SK-N-SH (cell line): ENCODE results near the gene IL1F10. TPM values are rescaled to one million over a fixed set of nuclear protein-coding genes. Genes with fewer than 3 reads are reported as not detected.

Experiments
- CTCF ChIA-PET: fragments of 300-600, 350-600 bp; formaldehyde crosslinking; extraction: SDS; loops from one replicate; lab custom pipeline; 2021; lab: Yijun Ruan, JAX
- POLR2A ChIA-PET: fragments of 350-600 bp; sonication (Branson Sonifier 250); formaldehyde crosslinking; extraction: SDS; loops from one replicate; lab custom pipeline; 2020; ENCODE audit warnings: antibody characterized with exemption, inconsistent platforms; lab: Yijun Ruan, JAX
- DNase-seq: peaks from one replicate; pipeline ENCODE4 v3.0.0; 2012
- H2AFZ ChIP-seq: fragments of 200-600 bp; sonication (generic); 2 replicates; pipeline ENCODE4 v1.8.1; 2016; ENCODE audit warnings: antibody characterized with exemption, mild to moderate bottlenecking, low read depth
- H3F3A ChIP-seq: fragments of 200-600 bp; sonication (generic); replicated peaks from 2 replicates; pipeline ENCODE3; 2016; ENCODE audit warnings: antibody characterized with exemption, mild to moderate bottlenecking; ENCODE audit not compliant: insufficient read depth
- H3K27ac ChIP-seq, 2 experiments: fragments of 200-500 bp in 1 of 2; fragments of 200-600 bp in 1 of 2; sonication (Bioruptor generic) in 1 of 2; sonication (generic), shearing (Covaris generic) in 1 of 2; 2 replicates each; pipeline versions ENCODE4 v1.5.1 to v1.6.1; 2014 to 2016; ENCODE audit warnings: low read depth in 2 of 2, inconsistent platforms in 1 of 2, low read length in 1 of 2, mild to moderate bottlenecking in 1 of 2, mixed read lengths in 1 of 2
- H3K27me3 ChIP-seq: fragments of 200-600 bp; sonication (generic), shearing (Covaris generic); 2 replicates; pipeline ENCODE4 v1.6.1; 2016; ENCODE audit warnings: mixed run types; ENCODE audit not compliant: insufficient read depth
- H3K36me3 ChIP-seq, 2 experiments: fragments of 200-500 bp in 1 of 2; fragments of 200-600 bp in 1 of 2; sonication (Bioruptor generic) in 1 of 2; sonication (generic) in 1 of 2; replicated peaks in 1 of 2; 2 replicates each; pipeline versions ENCODE3 to v1.5.1; 2014 to 2016; ENCODE audit warnings: low read length in 1 of 2, mild to moderate bottlenecking in 1 of 2; ENCODE audit not compliant: insufficient read depth in 2 of 2, control insufficient read depth in 1 of 2
- H3K4me1 ChIP-seq, 2 experiments: fragments of 200-500 bp in 1 of 2; fragments of 200-600 bp in 1 of 2; sonication (Bioruptor generic) in 1 of 2; sonication (generic), shearing (Covaris generic) in 1 of 2; 2 replicates each; pipeline versions ENCODE4 v1.5.1 to v1.6.1; 2014 to 2016; ENCODE audit warnings: low read depth in 1 of 2, low read length in 1 of 2, mixed run types in 1 of 2; ENCODE audit not compliant: insufficient read depth in 2 of 2, control insufficient read depth in 1 of 2
- H3K4me2 ChIP-seq: fragments of 200-600 bp; sonication (generic), shearing (Covaris generic); 2 replicates; pipeline ENCODE4 v1.6.1; 2017; ENCODE audit warnings: mixed run types
- H3K4me3 ChIP-seq, 2 experiments: fragments of 200-500 bp in 1 of 2; fragments of 200-600 bp in 1 of 2; sonication (Bioruptor generic) in 1 of 2; sonication (generic), shearing (Covaris generic) in 1 of 2; 2 replicates each; pipeline versions ENCODE4 v1.5.1 to v1.8.1; 2014 to 2016; ENCODE audit warnings: low read depth in 2 of 2, inconsistent platforms in 1 of 2, low read length in 1 of 2, mild to moderate bottlenecking in 1 of 2, mixed read lengths in 1 of 2, moderate library complexity in 1 of 2
- H3K79me2 ChIP-seq: fragments of 200-600 bp; sonication (generic); 2 replicates; pipeline ENCODE4 v1.8.1; 2017; ENCODE audit warnings: mild to moderate bottlenecking; ENCODE audit not compliant: insufficient read depth
- H3K9ac ChIP-seq: fragments of 200-600 bp; sonication (generic); 2 replicates; pipeline ENCODE4 v1.6.1; 2017; ENCODE audit warnings: mixed run types
- H3K9me2 ChIP-seq: fragments of 200-600 bp; sonication (generic); 2 replicates; pipeline ENCODE4 v1.6.1; 2017; ENCODE audit warnings: mixed run types
- H3K9me3 ChIP-seq: fragments of 200-600 bp; sonication (generic); 2 replicates; pipeline ENCODE4 v1.6.1; 2017; ENCODE audit warnings: mixed run types, mild to moderate bottlenecking, moderate library complexity
- H4K20me1 ChIP-seq: fragments of 200-600 bp; sonication (generic); 2 replicates; pipeline ENCODE4 v1.6.1; 2017; ENCODE audit warnings: mild to moderate bottlenecking, mixed run types; ENCODE audit not compliant: insufficient read depth
- MAX ChIP-seq: IDR thresholded peaks from 2 replicates; pipeline ENCODE4 v1.4.0; 2012; ENCODE audit warnings: low read depth
- MEF2A ChIP-seq: IDR thresholded peaks from 2 replicates; pipeline ENCODE4 v1.4.0; 2012; ENCODE audit warnings: low read depth, borderline replicate concordance
- MXI1 ChIP-seq: IDR thresholded peaks from 2 replicates; pipeline ENCODE4 v1.6.1; 2012; ENCODE audit warnings: mild to moderate bottlenecking, low read depth, low read length, improper control_type of control experiment
- NFIC ChIP-seq: IDR thresholded peaks from 2 replicates; pipeline ENCODE4 v1.4.0; 2012; ENCODE audit warnings: borderline replicate concordance
- NRF1 ChIP-seq: IDR thresholded peaks from 2 replicates; pipeline ENCODE4 v1.6.1; 2012; ENCODE audit warnings: low read depth, mild to moderate bottlenecking, low read length
- PBX3 ChIP-seq: IDR thresholded peaks from 2 replicates; pipeline ENCODE4; 2012
- RAD21 ChIP-seq: IDR thresholded peaks from 2 replicates; pipeline ENCODE4 v1.6.1; 2012; ENCODE audit warnings: mild to moderate bottlenecking, low read length
- RCOR1 ChIP-seq: fragments of 150-350 bp; IDR thresholded peaks from 2 replicates; pipeline ENCODE4 v1.6.1; 2017; ENCODE audit warnings: antibody characterized with exemption, low read length
- SMC3 ChIP-seq: IDR thresholded peaks from 2 replicates; pipeline ENCODE4 v1.6.1; 2012; ENCODE audit warnings: low read depth, low read length, improper control_type of control experiment
- TEAD4 ChIP-seq: IDR thresholded peaks from 2 replicates; pipeline ENCODE4 v1.4.0; 2012; ENCODE audit warnings: mild to moderate bottlenecking, borderline replicate concordance; ENCODE audit not compliant: insufficient read depth
- USF1 ChIP-seq: IDR thresholded peaks from 2 replicates; pipeline ENCODE4 v1.4.0; 2012; ENCODE audit warnings: low read depth, borderline replicate concordance
- USF2 ChIP-seq: fragments of 150-350 bp; IDR thresholded peaks from 2 replicates; pipeline ENCODE4 v1.6.1; 2017; ENCODE audit warnings: antibody characterized with exemption, low read length, low read depth, borderline replicate concordance
- WGBS: methylation state at CpG from one replicate; pipeline ENCODE4 v1.1.6; 2017; ENCODE audit warnings: low lambda C conversion rate; 5-methylcytosine and 5-hydroxymethylcytosine counted together
- polyA plus RNA-seq, 3 experiments: library from polyadenylated mRNA; depleted of rRNA; stranded (reverse); fragments of >200 nt; gene quantifications; 2 replicates each; pipeline ENCODE4 v1.2.3, GENCODE V29; 2012

Gene IL1F10
- polyA plus RNA-seq, 1 of the 3 experiments (the other 2 are of a cell fraction): not detected

GRCh38 chr2:113068706-113069485 lies 1.1 kb downstream of the IL1F10 start:
- Histone ChIP-seq H4K20me1 (no peaks in the 10 kb centered on the region), H3K4me1 (no peaks in the 10 kb centered on the region), H3K9me3 (no peaks in the 10 kb centered on the region), H2AFZ (no peak overlapping the region), H3F3A (no peaks in the 10 kb centered on the region), H3K9me2 (no peaks in the 10 kb centered on the region), H3K9ac (no peak overlapping the region), H3K4me2 (no peak overlapping the region), H3K79me2 (no peaks in the 10 kb centered on the region), H3K27me3 (no peaks in the 10 kb centered on the region; the same call in 1 of the 2 replicates), H3K27ac (no peak overlapping the region), H3K4me3 (no peak overlapping the region), H3K36me3 (no peaks in the 10 kb centered on the region)
- DNase-seq: no peak
- ChIA-PET POLR2A (no interaction called here), CTCF (interaction anchor here (0.9 to 1.5 kb wide), 2 partner anchors 11 to 18 kb away, joined by 3 to 4 read pairs; no protein-coding TSS in a partner anchor)
- no peak for TF ChIP-seq NRF1
- TF ChIP-seq RAD21: no peak
- no peak for TF ChIP-seq USF2
- TF ChIP-seq USF1: no peak
- no peak for TF ChIP-seq SMC3
- TF ChIP-seq TEAD4: no peak
- TF ChIP-seq PBX3: no peak
- no peak for TF ChIP-seq MXI1
- no peak for TF ChIP-seq NFIC
- TF ChIP-seq MAX: no peak
- no peak for TF ChIP-seq MEF2A
- no peak for TF ChIP-seq RCOR1
- WGBS: 6% methylated on average over 5 of the region's 5 CpGs
